ENCODE measurements around the gene NEK6. TPM values are rescaled to one million over a fixed set of nuclear protein-coding genes. Genes with fewer than 3 reads are reported as not detected.

NEK6 gene
- polyA plus RNA-seq, 1 experiment, result 73.6 TPM

- CTCF ChIA-PET, result interaction anchor here (1.1 kb wide), 1 partner anchor 12 kb away, joined by 3 read pairs; no protein-coding TSS in a partner anchor
- Histone ChIP-seq H3K27me3 (ENCODE audit: control insufficient read depth, insufficient read depth, low read length) (no peaks in the 10 kb centered on the region), H3K36me3 (ENCODE audit: control insufficient read depth, insufficient read depth, low read length) (peaks cover 20% of the 10 kb centered on the region), H3K4me3 (ENCODE audit: low read depth, low read length) (no peak overlapping the region)
- no peak for DNase-seq (ENCODE audit: low read depth)
- no peak for TF ChIP-seq CTCF (IDR thresholded peaks at IDR 0.05; ENCODE audit: insufficient read depth, low read depth, low read length)
- POLR2A ChIA-PET, result no interaction called here
These were observed 41.9 kb downstream of the NEK6 start for GRCh38 chr9:124299515-124300090.

- CTCF ChIA-PET, result no interaction called here
- peaks cover 20% of the 10 kb centered on the region for H3K36me3 ChIP-seq (ENCODE audit: control insufficient read depth, insufficient read depth, low read length)
- no peaks in the 10 kb centered on the region for H3K27me3 ChIP-seq (ENCODE audit: control insufficient read depth, insufficient read depth, low read length)
- POLR2A ChIA-PET, result no interaction called here
- no peak overlapping the region for H3K4me3 ChIP-seq (ENCODE audit: low read depth, low read length)
- no peak for DNase-seq (ENCODE audit: low read depth)
- TF ChIP-seq CTCF (IDR thresholded peaks at IDR 0.05; ENCODE audit: insufficient read depth, low read depth, low read length), result no peak
These were observed 42.6 kb downstream of the NEK6 start for GRCh38 chr9:124300312-124300711.

DNA sequence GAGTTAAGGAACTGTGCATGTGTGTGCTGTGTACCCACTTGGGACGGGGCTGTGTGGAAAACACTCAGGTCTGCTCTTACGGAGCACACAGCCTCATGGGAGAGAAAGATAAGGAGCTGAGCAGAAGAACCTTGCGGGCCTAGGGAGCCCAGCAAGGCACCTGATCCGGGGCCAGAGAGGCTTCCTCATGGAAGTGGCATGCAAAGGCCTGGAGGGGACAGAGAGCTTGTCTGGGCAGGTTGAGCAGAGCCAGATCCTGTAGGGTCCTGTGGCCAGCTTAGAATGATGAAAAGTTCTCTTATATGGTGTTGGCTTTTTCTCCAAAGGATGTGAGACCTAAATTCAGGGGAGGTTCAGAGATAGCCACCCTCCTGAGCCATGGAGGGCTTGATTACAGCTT is 45.2 kb downstream of the NEK6 start:
- no peak for TF ChIP-seq CTCF (IDR thresholded peaks at IDR 0.05; ENCODE audit: insufficient read depth, low read depth, low read length)
- Histone ChIP-seq H3K4me3 (ENCODE audit: low read depth, low read length) (no peak overlapping the region), H3K27me3 (ENCODE audit: control insufficient read depth, insufficient read depth, low read length) (no peaks in the 10 kb centered on the region), H3K36me3 (ENCODE audit: control insufficient read depth, insufficient read depth, low read length) (peaks cover 22% of the 10 kb centered on the region)
- CTCF ChIA-PET, result interaction anchor here (0.7 to 0.9 kb wide), 3 partner anchors 18 to 176 kb away, joined by 3 to 4 read pairs (median 3); no protein-coding TSS in a partner anchor
- POLR2A ChIA-PET, result no interaction called here
- no peak for DNase-seq (ENCODE audit: low read depth)

GRCh38 chr9:124303762-124304161 is 46.0 kb downstream of the NEK6 start:
- POLR2A ChIA-PET, result no interaction called here
- no peak for TF ChIP-seq CTCF (IDR thresholded peaks at IDR 0.05; ENCODE audit: insufficient read depth, low read depth, low read length)
- H3K36me3 ChIP-seq (ENCODE audit: control insufficient read depth, insufficient read depth, low read length), result peaks cover 26% of the 10 kb centered on the region

DNA sequence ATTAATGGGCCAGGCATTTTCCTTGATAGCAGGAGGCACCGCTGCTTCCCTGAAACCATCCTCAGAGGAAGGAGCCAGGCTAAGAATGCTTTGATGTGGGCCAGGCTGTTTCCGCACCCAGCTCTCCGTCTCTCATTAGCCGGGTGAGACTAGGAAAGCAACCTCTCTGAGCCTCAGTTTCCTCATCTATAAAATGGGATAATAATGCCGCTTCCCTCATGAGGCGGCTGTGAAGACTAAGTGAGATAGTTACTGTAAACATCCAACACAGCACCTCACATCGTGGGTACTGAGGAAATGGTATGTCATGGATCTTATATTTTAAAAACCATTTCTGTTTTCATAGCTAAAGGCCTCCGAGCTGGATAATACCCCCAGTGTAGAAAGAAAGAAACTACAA is 46.5 kb downstream of the NEK6 start:
- ChIA-PET CTCF (interaction anchor here (1.1 to 1.3 kb wide), 3 partner anchors 16 to 248 kb away, joined by 3 read pairs; no protein-coding TSS in a partner anchor), POLR2A (no interaction called here)
- Histone ChIP-seq H3K27me3 (ENCODE audit: control insufficient read depth, insufficient read depth, low read length) (no peaks in the 10 kb centered on the region), H3K36me3 (ENCODE audit: control insufficient read depth, insufficient read depth, low read length) (peaks cover 29% of the 10 kb centered on the region), H3K4me3 (ENCODE audit: low read depth, low read length) (no peak overlapping the region)
- no peak for DNase-seq (ENCODE audit: low read depth)
- TF ChIP-seq CTCF (IDR thresholded peaks at IDR 0.05; ENCODE audit: insufficient read depth, low read depth, low read length), result no peak

More at GRCh38 chr9:124303762-124304161, 46.0 kb downstream of the NEK6 start:
- DNase-seq (ENCODE audit: low read depth), result no peak
- CTCF ChIA-PET, result interaction anchor here (0.8 to 1.2 kb wide), 4 partner anchors 17 to 248 kb away, joined by 3 to 4 read pairs (median 3); no protein-coding TSS in a partner anchor
- no peaks in the 10 kb centered on the region for H3K27me3 ChIP-seq (ENCODE audit: control insufficient read depth, insufficient read depth, low read length)
- H3K4me3 ChIP-seq (ENCODE audit: low read depth, low read length), result no peak overlapping the region
